K562 (cell line): Measurements from ENCODE around the gene ZNF407. TPM values are rescaled to one million over a fixed set of nuclear protein-coding genes. Genes with fewer than 3 reads are reported as not detected.

Source experiments
- ATAC-seq: fragments of 200-7000 bp; cut with Tn5 transposase; 3 replicates; pipeline ENCODE4 v1.9.1; 2020; ENCODE audit warnings: moderate library complexity
- BruUV-seq: library from RNA; stranded (reverse); fragments of 400-500 nt; replicated peaks from 2 replicates; lab custom pipeline; 2021; lab: Mats Ljungman, UMichigan
- CTCF ChIA-PET: fragments of 300-600 bp; formaldehyde crosslinking; extraction: SDS; loops from one replicate; lab custom pipeline; 2021; ENCODE audit warnings: low intra/inter-chr PET ratio; lab: Yijun Ruan, JAX
- POLR2A ChIA-PET: fragments of 300-600, 350-650 bp; sonication (Branson Sonifier 250); formaldehyde crosslinking; extraction: SDS; loops from one replicate; lab custom pipeline; 2021; ENCODE audit warnings: antibody characterized with exemption, inconsistent platforms; lab: Yijun Ruan, JAX
- DNase-seq, 4 experiments: peaks; one replicate each; pipeline versions ENCODE4 v3.0.0 to v3.0.0-alpha.2; 2011 to 2018; ENCODE audit warnings: low spot score in 3 of 4, mixed read lengths in 3 of 4; ENCODE audit errors: extremely low read depth in 1 of 4
- FAIRE-seq: peaks from 2 replicates; lab custom pipeline; 2011; peaks lifted over from hg19 to GRCh38; lab: Jason Lieb, UNC
- H2AFZ ChIP-seq: 2 replicates; pipeline ENCODE4 v1.6.0; 2011; ENCODE audit warnings: low read depth, low read length, control low read depth, inconsistent platforms
- H3K27ac ChIP-seq: fragments of 200-600 bp; 3 replicates; pipeline ENCODE4 v1.8.0; 2011; ENCODE audit warnings: low read depth, mild to moderate bottlenecking, control low read depth, inconsistent platforms, low read length, moderate library complexity, mixed read lengths; ENCODE audit errors: extremely low read depth
- H3K27me3 ChIP-seq, 2 experiments: fragments of 300-600 bp in 1 of 2; 2 replicates in 1 of 2; 3 replicates in 1 of 2; pipeline versions ENCODE4 v1.6.0 to v1.8.0; 2011; ENCODE audit warnings: inconsistent platforms in 2 of 2, low read length in 2 of 2, mild to moderate bottlenecking in 1 of 2, mixed read lengths in 1 of 2, moderate library complexity in 1 of 2; ENCODE audit not compliant: control insufficient read depth in 2 of 2, insufficient read depth in 2 of 2
- H3K36me3 ChIP-seq: fragments of 300-600 bp; 3 replicates; pipeline ENCODE4 v1.8.0; 2011; ENCODE audit warnings: mild to moderate bottlenecking, low read length, inconsistent platforms; ENCODE audit not compliant: control insufficient read depth, insufficient read depth
- H3K4me1 ChIP-seq, 2 experiments: fragments of 200-600 bp in 1 of 2; replicated peaks in 1 of 2; 2 replicates in 1 of 2; 3 replicates in 1 of 2; pipeline versions ENCODE4 v1.5.1 to v1.8.0; 2011; ENCODE audit warnings: inconsistent platforms in 2 of 2, low read length in 2 of 2, mild to moderate bottlenecking in 1 of 2, mixed read lengths in 1 of 2, moderate library complexity in 1 of 2; ENCODE audit not compliant: control insufficient read depth in 2 of 2, insufficient read depth in 2 of 2
- H3K4me2 ChIP-seq: 2 replicates; pipeline ENCODE4 v1.6.1; 2011; ENCODE audit warnings: low read length, control low read depth, inconsistent platforms, mixed read lengths; ENCODE audit not compliant: insufficient read depth
- H3K4me3 ChIP-seq: fragments of 200-600 bp; sonication (generic), shearing (Covaris generic); 2 replicates; pipeline ENCODE4 v1.5.1; 2016; ENCODE audit warnings: control low read depth, inconsistent platforms
- H3K79me2 ChIP-seq: fragments of 200-600 bp; 3 replicates; pipeline ENCODE4 v1.8.0; 2011; ENCODE audit warnings: low read length, inconsistent platforms; ENCODE audit not compliant: control insufficient read depth, insufficient read depth
- H3K9ac ChIP-seq, 2 experiments: 2 replicates each; pipeline versions ENCODE4 v1.6.0 to v1.6.1; 2011; ENCODE audit warnings: low read depth in 2 of 2, low read length in 2 of 2, control low read depth in 1 of 2, inconsistent platforms in 1 of 2, mild to moderate bottlenecking in 1 of 2, mixed read lengths in 1 of 2; ENCODE audit not compliant: insufficient read depth in 1 of 2
- H3K9me1 ChIP-seq: one replicate; pipeline ENCODE4 v1.6.0; 2011; ENCODE audit warnings: inconsistent platforms, mild to moderate bottlenecking, low read length, moderate library complexity; ENCODE audit not compliant: control insufficient read depth, insufficient read depth
- H3K9me3 ChIP-seq: replicated peaks from 2 replicates; pipeline ENCODE4 v1.5.1; 2011; ENCODE audit warnings: low read depth, low read length, inconsistent platforms; ENCODE audit not compliant: control insufficient read depth, insufficient read depth
- H4K20me1 ChIP-seq: replicated peaks from 2 replicates; pipeline ENCODE4 v1.6.1; 2011; ENCODE audit warnings: low read length, inconsistent platforms, mixed read lengths; ENCODE audit not compliant: control insufficient read depth, insufficient read depth
- ASH1L ChIP-seq: fragments of 450-650 bp; IDR thresholded peaks from 2 replicates; pipeline ENCODE4 v1.6.1; 2018; ENCODE audit warnings: borderline replicate concordance, mild to moderate bottlenecking, low read depth; ENCODE audit not compliant: partially characterized antibody
- BCOR ChIP-seq: fragments of 450-650 bp; IDR thresholded peaks from 2 replicates; pipeline ENCODE4 v1.6.1; 2016
- BHLHE40 ChIP-seq: IDR thresholded peaks from 2 replicates; pipeline ENCODE4 v1.6.1; 2011; ENCODE audit warnings: low read length, improper control_type of control experiment
- CHD2 ChIP-seq: IDR thresholded peaks from 2 replicates; pipeline ENCODE4 v1.6.1; 2011; ENCODE audit warnings: low read depth, low read length
- GABPA ChIP-seq: fragments of 200-800 bp; sonication (Bioruptor generic); conservative IDR thresholded peaks from 2 replicates; pipeline ENCODE4 v1.6.1; 2016; ENCODE audit warnings: low read depth, missing genetic modification characterization, missing compliant biosample characterization
- HNRNPL ChIP-seq: fragments of 200-400 bp; formaldehyde crosslinking; IDR thresholded peaks from 2 replicates; pipeline ENCODE4 v1.6.1; 2017; ENCODE audit warnings: low read depth, mild to moderate bottlenecking, low read length
- IRF2 ChIP-seq: sonication (generic); formaldehyde crosslinking; IDR thresholded peaks from 2 replicates; pipeline ENCODE4 v1.8.1; 2022; ENCODE audit warnings: mild to moderate bottlenecking, missing genetic modification reagents
- MCM2 ChIP-seq: fragments of 450-650 bp; IDR thresholded peaks from 2 replicates; pipeline ENCODE4 v1.6.1; 2017; ENCODE audit warnings: low read depth, mild to moderate bottlenecking
- NR2C2 ChIP-seq, 2 experiments: fragments of 200-800 bp in 1 of 2; sonication (Bioruptor generic) in 1 of 2; sonication (generic) in 1 of 2; formaldehyde crosslinking in 1 of 2; IDR thresholded peaks; 2 replicates each; pipeline versions ENCODE4 v1.6.1 to v1.8.0; 2016 to 2022; ENCODE audit warnings: mild to moderate bottlenecking in 1 of 2, missing compliant biosample characterization in 1 of 2, missing genetic modification characterization in 1 of 2, missing genetic modification reagents in 1 of 2
- NRF1 ChIP-seq, 2 experiments: fragments of 450-650 bp; IDR thresholded peaks in 1 of 2; conservative IDR thresholded peaks in 1 of 2; 2 replicates each; pipeline ENCODE4 v1.6.1; 2014; ENCODE audit warnings: mild to moderate bottlenecking in 2 of 2
- SRSF7 ChIP-seq: fragments of 200-400 bp; formaldehyde crosslinking; optimal IDR thresholded peaks from 2 replicates; pipeline ENCODE3; 2017; ENCODE audit warnings: mild to moderate bottlenecking, low read depth, low read length
- TCF3 ChIP-seq: sonication (generic); formaldehyde crosslinking; IDR thresholded peaks from 2 replicates; pipeline ENCODE4 v1.4.0; 2020; ENCODE audit warnings: mild to moderate bottlenecking, missing genetic modification reagents
- UBTF ChIP-seq, 2 experiments: IDR thresholded peaks; 2 replicates each; pipeline ENCODE4 v1.6.1; 2012; ENCODE audit warnings: improper control_type of control experiment in 2 of 2, low read depth in 2 of 2, low read length in 2 of 2, borderline replicate concordance in 1 of 2
- ZBTB5 ChIP-seq: fragments of 450-650 bp; IDR thresholded peaks from 2 replicates; pipeline ENCODE4 v1.6.1; 2017; ENCODE audit warnings: antibody characterized with exemption
- ZNF134 ChIP-seq: fragments of 250-450 bp; sonication (Bioruptor Pico); conservative IDR thresholded peaks from 2 replicates; pipeline ENCODE4 v1.4.0; 2020
- ZNF436 ChIP-seq: fragments of 250-450, 450-650 bp; sonication (Bioruptor Pico); formaldehyde crosslinking; IDR thresholded peaks from 2 replicates; pipeline ENCODE4 v1.7.0; 2020; ENCODE audit warnings: mild to moderate bottlenecking
- ZNF717 ChIP-seq: fragments of 250-450 bp; sonication (Bioruptor Pico); IDR thresholded peaks from 2 replicates; pipeline ENCODE4 v1.5.0; 2021
- ZNF76 ChIP-seq: fragments of 250-450 bp; sonication (Bioruptor Pico); IDR thresholded peaks from 2 replicates; pipeline ENCODE4 v1.4.0; 2020; ENCODE audit warnings: mild to moderate bottlenecking, moderate library complexity, borderline replicate concordance
- WGBS: fragments of 100-300 bp; shearing (Covaris generic); methylation state at CpG from one replicate; pipeline ENCODE4 v1.1.6; 2016; ENCODE audit warnings: low coverage, mixed read lengths; ENCODE audit not compliant: insufficient coverage; ENCODE audit errors: missing lambda C conversion rate; 5-methylcytosine and 5-hydroxymethylcytosine counted together
- in situ Hi-C: fragments of 300-500 bp; cut with MboI; formaldehyde crosslinking; loops from 4 replicates; pipeline ENCODE4 v1.15.0; 2018; ENCODE audit warnings: inconsistent platforms, mixed read lengths
- intact Hi-C: fragments of 100-400 bp; cut with micrococcal nuclease; formaldehyde crosslinking; loops from 2 replicates; pipeline ENCODE4 v1.14.2; 2022
- polyA plus RNA-seq, 8 experiments: library from polyadenylated mRNA; depleted of rRNA in 4 of 8; stranded (reverse) in 5 of 8; unstranded in 3 of 8; fragments of >200 nt; fragmentation: Nextera tagmentation in 2 of 8; fragmentation: Illumina TruSeq in 1 of 8; extraction: Ambion mirVana in 2 of 8; extraction: Trizol in 1 of 8; gene quantifications; 2 replicates each; pipeline versions ENCODE4 v1.2.1 to v1.2.3, GENCODE V29; 2011 to 2014; ENCODE audit warnings: inconsistent platforms in 1 of 8, missing spikeins in 1 of 8
- total RNA-seq, 7 experiments: library from RNA; depleted of rRNA in 6 of 7; stranded (reverse); fragments of >200 nt in 6 of 7; fragmentation: Illumina TruSeq in 2 of 7; extraction: Trizol in 2 of 7; gene quantifications; 2 replicates each; pipeline versions ENCODE4 v1.2.1 to v1.2.3, GENCODE V29; 2011 to 2021; ENCODE audit warnings: low replicate concordance in 1 of 7

ZNF407 gene
- total and polyA plus RNA-seq, 9 of the 15 experiments (the other 6 are each of a cell fraction or from before 2014, with no cell fraction given) = 0.21 to 5.4 (median 2.3) TPM

GRCh38 chr18:74742573-74743243, 145.0 kb downstream of the ZNF407 start:
- Histone ChIP-seq H3K9ac (no peak overlapping the region), H3K36me3 (no peaks in the 10 kb centered on the region), H3K27me3 (no peaks in the 10 kb centered on the region), H3K9me1 (no peaks in the 10 kb centered on the region), H3K4me1 (0 out of 5 replicates have a peak, but pooled peaks cover 0 to 4% of the 10 kb centered on the region in 2 experiments), H3K9me3 (no peaks in the 10 kb centered on the region), H2AFZ (no peak overlapping the region), H3K4me2 (no peak overlapping the region), H3K79me2 (no peaks in the 10 kb centered on the region), H4K20me1 (no peaks in the 10 kb centered on the region), H3K27ac (no peak overlapping the region), H3K4me3 (no peak overlapping the region)
- in situ Hi-C loops = no loop called here
- no peak for FAIRE-seq
- WGBS = 65% methylated on average over 5 of the region's 5 CpGs
- POLR2A ChIA-PET = no interaction called here
- TF ChIP-seq TCF3 (CRISPR knock-in tag) = no peak
- TF ChIP-seq ZNF717 (CRISPR knock-in tag) = no peak
- TF ChIP-seq IRF2 (CRISPR knock-in tag) = no peak
- no peak for TF ChIP-seq ZNF134 (CRISPR knock-in tag)
- TF ChIP-seq BCOR = no peak
- TF ChIP-seq HNRNPL = no peak
- no peak for TF ChIP-seq ZBTB5
- TF ChIP-seq NRF1 (conservative IDR thresholded peaks at IDR 0.05 in 1 of 2, IDR thresholded peaks at IDR 0.05 in 1 of 2) = no peak
- TF ChIP-seq UBTF (IDR thresholded peaks at IDR 0.05; ENCODE audit: borderline replicate concordance in 1 of 2, low read depth in 2 of 2, low read length in 2 of 2) = no peak
- no peak for TF ChIP-seq GABPA (tag)
- no peak for TF ChIP-seq NR2C2 (CRISPR knock-in tag; IDR thresholded peaks at IDR 0.05)
- TF ChIP-seq NR2C2 (tag; IDR thresholded peaks at IDR 0.05) = no peak
- no peak for TF ChIP-seq BHLHE40
- no peak for TF ChIP-seq ZNF436 (CRISPR knock-in tag)
- TF ChIP-seq ASH1L = no peak
- no peak for TF ChIP-seq ZNF76 (CRISPR knock-in tag)
- TF ChIP-seq CHD2 = no peak
- no peak for TF ChIP-seq MCM2
- TF ChIP-seq SRSF7 = no peak
- CTCF ChIA-PET = no interaction called here
- intact Hi-C loops = no loop called here
- BruUV-seq = no TSS peak
- no peak for DNase-seq
- no peak for ATAC-seq
